ENCODE measurements around the gene STK10.

GRCh38 chr5:172162987-172163343, 25.1 kb downstream of the STK10 start:
- TF ChIP-seq CTCF (conservative IDR thresholded peaks at IDR 0.05; ENCODE audit: low read depth, low read length): no peak
- no peak for TF ChIP-seq EZH2 (IDR thresholded peaks at IDR 0.05; ENCODE audit: low read length, unreplicated experiment)

Data from PC-3 (cell line).